K562 (cell line): ENCODE data around the gene MCC. TPM values are rescaled to one million over a fixed set of nuclear protein-coding genes. Genes with fewer than 3 reads are reported as not detected.

ENCODE experiments used
- polyA plus RNA-seq, 8 experiments: library from polyadenylated mRNA; depleted of rRNA in 4 of 8; stranded (reverse) in 5 of 8; unstranded in 3 of 8; fragments of >200 nt; fragmentation: Nextera tagmentation in 2 of 8; fragmentation: Illumina TruSeq in 1 of 8; extraction: Ambion mirVana in 2 of 8; extraction: Trizol in 1 of 8; gene quantifications; 2 replicates each; pipeline versions ENCODE4 v1.2.1 to v1.2.3, GENCODE V29; 2011 to 2014; ENCODE audit warnings: inconsistent platforms in 1 of 8, missing spikeins in 1 of 8
- total RNA-seq, 7 experiments: library from RNA; depleted of rRNA in 6 of 7; stranded (reverse); fragments of >200 nt in 6 of 7; fragmentation: Illumina TruSeq in 2 of 7; extraction: Trizol in 2 of 7; gene quantifications; 2 replicates each; pipeline versions ENCODE4 v1.2.1 to v1.2.3, GENCODE V29; 2011 to 2021; ENCODE audit warnings: low replicate concordance in 1 of 7
- TF ChIP-seq, protein P1 (sequence below), 2 experiments: fragments of 450-650 bp in 1 of 2; sonication (generic) in 1 of 2; formaldehyde crosslinking in 1 of 2; IDR thresholded peaks; 2 replicates each; pipeline versions ENCODE4 v1.7.1 to v1.9.0; 2016 to 2022; ENCODE audit warnings: inconsistent platforms in 1 of 2, mild to moderate bottlenecking in 1 of 2, missing genetic modification reagents in 1 of 2

Gene MCC
- total and polyA plus RNA-seq, 9 of the 15 experiments (the other 6 are each of a cell fraction or from before 2014, with no cell fraction given) = 0.04 to 0.24 (median 0.06) TPM; not detected in 1

DNA sequence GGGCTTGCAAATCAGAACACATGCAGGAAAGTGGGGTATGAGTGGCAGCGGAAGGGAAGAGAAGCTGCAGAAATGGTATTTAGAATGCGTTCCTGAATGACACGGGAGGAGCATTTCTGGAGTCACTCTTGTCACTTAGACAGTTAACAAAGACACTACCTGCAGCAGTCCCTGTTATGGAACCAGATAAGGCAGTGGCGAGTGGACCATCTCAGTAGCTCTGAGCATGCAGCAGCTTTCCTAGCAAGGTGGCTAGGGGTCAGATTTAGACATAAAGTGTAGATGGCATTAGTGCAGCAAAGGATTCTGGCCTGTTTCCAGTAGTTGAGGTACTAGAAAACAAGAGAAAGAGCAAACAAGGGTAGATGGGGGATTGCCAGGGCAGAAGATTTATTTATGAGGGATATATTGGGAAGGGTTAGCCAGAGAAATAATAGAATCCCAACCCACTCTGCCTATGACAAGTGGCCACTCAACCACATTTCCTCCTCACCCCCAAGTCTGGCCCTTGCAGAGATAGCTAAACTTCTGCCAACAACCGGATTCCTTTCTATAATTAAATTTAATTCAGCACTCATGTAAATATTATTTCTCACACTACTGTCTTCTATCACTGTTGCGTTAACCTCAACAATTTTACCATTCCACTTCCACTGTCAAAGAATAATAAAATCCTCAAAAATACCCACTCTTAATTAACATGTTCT is 310.0 kb downstream of the MCC start (continued):
- TF ChIP-seq, protein P1, sequence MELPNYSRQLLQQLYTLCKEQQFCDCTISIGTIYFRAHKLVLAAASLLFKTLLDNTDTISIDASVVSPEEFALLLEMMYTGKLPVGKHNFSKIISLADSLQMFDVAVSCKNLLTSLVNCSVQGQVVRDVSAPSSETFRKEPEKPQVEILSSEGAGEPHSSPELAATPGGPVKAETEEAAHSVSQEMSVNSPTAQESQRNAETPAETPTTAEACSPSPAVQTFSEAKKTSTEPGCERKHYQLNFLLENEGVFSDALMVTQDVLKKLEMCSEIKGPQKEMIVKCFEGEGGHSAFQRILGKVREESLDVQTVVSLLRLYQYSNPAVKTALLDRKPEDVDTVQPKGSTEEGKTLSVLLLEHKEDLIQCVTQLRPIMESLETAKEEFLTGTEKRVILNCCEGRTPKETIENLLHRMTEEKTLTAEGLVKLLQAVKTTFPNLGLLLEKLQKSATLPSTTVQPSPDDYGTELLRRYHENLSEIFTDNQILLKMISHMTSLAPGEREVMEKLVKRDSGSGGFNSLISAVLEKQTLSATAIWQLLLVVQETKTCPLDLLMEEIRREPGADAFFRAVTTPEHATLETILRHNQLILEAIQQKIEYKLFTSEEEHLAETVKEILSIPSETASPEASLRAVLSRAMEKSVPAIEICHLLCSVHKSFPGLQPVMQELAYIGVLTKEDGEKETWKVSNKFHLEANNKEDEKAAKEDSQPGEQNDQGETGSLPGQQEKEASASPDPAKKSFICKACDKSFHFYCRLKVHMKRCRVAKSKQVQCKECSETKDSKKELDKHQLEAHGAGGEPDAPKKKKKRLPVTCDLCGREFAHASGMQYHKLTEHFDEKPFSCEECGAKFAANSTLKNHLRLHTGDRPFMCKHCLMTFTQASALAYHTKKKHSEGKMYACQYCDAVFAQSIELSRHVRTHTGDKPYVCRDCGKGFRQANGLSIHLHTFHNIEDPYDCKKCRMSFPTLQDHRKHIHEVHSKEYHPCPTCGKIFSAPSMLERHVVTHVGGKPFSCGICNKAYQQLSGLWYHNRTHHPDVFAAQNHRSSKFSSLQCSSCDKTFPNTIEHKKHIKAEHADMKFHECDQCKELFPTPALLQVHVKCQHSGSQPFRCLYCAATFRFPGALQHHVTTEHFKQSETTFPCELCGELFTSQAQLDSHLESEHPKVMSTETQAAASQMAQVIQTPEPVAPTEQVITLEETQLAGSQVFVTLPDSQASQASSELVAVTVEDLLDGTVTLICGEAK (IDR thresholded peaks at IDR 0.05) = no peak
- TF ChIP-seq, protein P1 (CRISPR knock-in tag; IDR thresholded peaks at IDR 0.05) = no peak
